Kidney tubule cell (primary cell): ENCODE measurements around the gene AADACL4.

Source experiments
- DNase-seq: peaks from one replicate; pipeline ENCODE4 v3.0.0-alpha.2; 2018; ENCODE audit warnings: low spot score

The AADACL4 gene

GRCh38 chr1:12613180-12613579, 30.7 kb upstream of the AADACL4 start:
- no peak for DNase-seq

GRCh38 chr1:12614402-12615158, 29.3 kb upstream of the AADACL4 start:
- DNase-seq, result no peak

GRCh38 chr1:12615159-12615864, 28.6 kb upstream of the AADACL4 start:
- no peak for DNase-seq

- DNase-seq, result peak; percentile 82
Measured at GRCh38 chr1:12615865-12616708, 27.8 kb upstream of the AADACL4 start.

- DNase-seq, result no peak
Measured at GRCh38 chr1:12616709-12617373, 27.0 kb upstream of the AADACL4 start.

- no peak for DNase-seq
Measured at GRCh38 chr1:12617511-12617900, 26.4 kb upstream of the AADACL4 start.

- DNase-seq, result peak; percentile 64
Measured at GRCh38 chr1:12617901-12618660, 25.8 kb upstream of the AADACL4 start, which contains the start of gene DHRS3. DHRS3 (minus strand) TSS chr1:12618210; CDS start chr1:12617348, 862 bp downstream.

GRCh38 chr1:12618661-12618964, 25.3 kb upstream of the AADACL4 start:
- no peak for DNase-seq

- peak; percentile 88 for DNase-seq
Measured at GRCh38 chr1:12618965-12619791, 24.7 kb upstream of the AADACL4 start.

GRCh38 chr1:12619792-12620487, 23.9 kb upstream of the AADACL4 start:
- DNase-seq, result peak; percentile 87

- DNase-seq, result no peak
Measured at GRCh38 chr1:12620488-12620865, 23.4 kb upstream of the AADACL4 start.

GRCh38 chr1:12620931-12621330, 23.0 kb upstream of the AADACL4 start:
- DNase-seq, result no peak

GRCh38 chr1:12621346-12622335, 22.2 kb upstream of the AADACL4 start:
- no peak for DNase-seq

GRCh38 chr1:12622506-12622905, 21.4 kb upstream of the AADACL4 start:
- no peak for DNase-seq

- DNase-seq, result no peak
Measured at GRCh38 chr1:12625276-12625675, 18.6 kb upstream of the AADACL4 start.

GRCh38 chr1:12626888-12627287, 17.0 kb upstream of the AADACL4 start:
- no peak for DNase-seq

- no peak for DNase-seq
Measured at GRCh38 chr1:12627296-12627695, 16.6 kb upstream of the AADACL4 start.

- no peak for DNase-seq
Measured at GRCh38 chr1:12629511-12629956, 14.4 kb upstream of the AADACL4 start.
